OCI-LY1 (cell line): Measurements from ENCODE around the gene TAS1R1.

Experiments used
- H2AFZ ChIP-seq: fragments of 200-600 bp; sonication (generic), shearing (Covaris generic); 2 replicates; pipeline ENCODE4 v1.6.0; 2014; ENCODE audit warnings: antibody characterized with exemption, mild to moderate bottlenecking, low read length
- H3F3A ChIP-seq: fragments of 200-600 bp; sonication (generic), shearing (Covaris generic); 2 replicates; pipeline ENCODE4 v1.6.0; 2014; ENCODE audit warnings: mild to moderate bottlenecking, antibody characterized with exemption, low read length, moderate library complexity; ENCODE audit not compliant: insufficient read depth
- H3K27ac ChIP-seq: fragments of 200-600 bp; sonication (generic); 2 replicates; pipeline ENCODE4 v1.5.1; 2014; ENCODE audit warnings: low read length, mixed run types, mild to moderate bottlenecking, low read depth; ENCODE audit not compliant: poor library complexity, severe bottlenecking
- H3K27me3 ChIP-seq: fragments of 200-600 bp; sonication (generic); 2 replicates; pipeline ENCODE4 v1.6.0; 2014; ENCODE audit warnings: antibody characterized with exemption, mild to moderate bottlenecking, low read length, moderate library complexity; ENCODE audit not compliant: insufficient read depth
- H3K36me3 ChIP-seq: fragments of 200-600 bp; sonication (generic); 2 replicates; pipeline ENCODE4 v1.6.1; 2014; ENCODE audit warnings: mild to moderate bottlenecking, antibody characterized with exemption, low read length, moderate library complexity, mixed read lengths; ENCODE audit not compliant: insufficient read depth
- H3K4me1 ChIP-seq: fragments of 200-600 bp; sonication (generic); 2 replicates; pipeline ENCODE4 v1.5.1; 2014; ENCODE audit warnings: mild to moderate bottlenecking, low read length, moderate library complexity; ENCODE audit not compliant: insufficient read depth, severe bottlenecking
- H3K4me2 ChIP-seq: fragments of 200-600 bp; sonication (generic), shearing (Covaris generic); 2 replicates; pipeline ENCODE4 v1.6.1; 2014; ENCODE audit warnings: low read length
- H3K4me3 ChIP-seq: fragments of 200-600 bp; sonication (generic); 2 replicates; pipeline ENCODE4 v1.5.1; 2014; ENCODE audit warnings: low read length, low read depth, mild to moderate bottlenecking, mixed read lengths; ENCODE audit not compliant: poor library complexity, severe bottlenecking
- H3K79me2 ChIP-seq: fragments of 200-600 bp; shearing (Covaris generic); 2 replicates; pipeline ENCODE4 v1.6.1; 2016; ENCODE audit warnings: mixed run types, low read length, mixed read lengths; ENCODE audit not compliant: insufficient read depth
- H3K9ac ChIP-seq: fragments of 200-600 bp; sonication (generic), shearing (Covaris generic); 2 replicates; pipeline ENCODE4 v1.6.1; 2014; ENCODE audit warnings: mild to moderate bottlenecking, low read length, mixed read lengths
- H3K9me2 ChIP-seq: fragments of 200-600 bp; sonication (generic), shearing (Covaris generic); 2 replicates; pipeline ENCODE4 v1.6.1; 2014; ENCODE audit warnings: low read depth, mild to moderate bottlenecking, low read length, mixed read lengths
- H3K9me3 ChIP-seq: fragments of 200-600 bp; shearing (Covaris generic); 2 replicates; pipeline ENCODE4 v1.6.1; 2014; ENCODE audit warnings: low read length, mixed read lengths
- H4K20me1 ChIP-seq: fragments of 200-600 bp; sonication (generic), shearing (Covaris generic); 2 replicates; pipeline ENCODE4 v1.6.0; 2016; ENCODE audit warnings: mild to moderate bottlenecking, low read length; ENCODE audit not compliant: insufficient read depth
- CTCF ChIP-seq: fragments of 200-600 bp; sonication (generic), shearing (Covaris generic); IDR thresholded peaks from 2 replicates; pipeline ENCODE4 v1.5.1; 2017; ENCODE audit warnings: mild to moderate bottlenecking, antibody characterized with exemption, low read length, moderate library complexity, mixed read lengths
- EZH2 ChIP-seq: fragments of 200-600 bp; sonication (generic), shearing (Covaris generic); IDR thresholded peaks from 2 replicates; pipeline ENCODE4 v1.8.0; 2017; ENCODE audit warnings: borderline replicate concordance, mixed run types, mild to moderate bottlenecking, antibody characterized with exemption, low read length, moderate library complexity, mixed read lengths

The TAS1R1 gene

DNA sequence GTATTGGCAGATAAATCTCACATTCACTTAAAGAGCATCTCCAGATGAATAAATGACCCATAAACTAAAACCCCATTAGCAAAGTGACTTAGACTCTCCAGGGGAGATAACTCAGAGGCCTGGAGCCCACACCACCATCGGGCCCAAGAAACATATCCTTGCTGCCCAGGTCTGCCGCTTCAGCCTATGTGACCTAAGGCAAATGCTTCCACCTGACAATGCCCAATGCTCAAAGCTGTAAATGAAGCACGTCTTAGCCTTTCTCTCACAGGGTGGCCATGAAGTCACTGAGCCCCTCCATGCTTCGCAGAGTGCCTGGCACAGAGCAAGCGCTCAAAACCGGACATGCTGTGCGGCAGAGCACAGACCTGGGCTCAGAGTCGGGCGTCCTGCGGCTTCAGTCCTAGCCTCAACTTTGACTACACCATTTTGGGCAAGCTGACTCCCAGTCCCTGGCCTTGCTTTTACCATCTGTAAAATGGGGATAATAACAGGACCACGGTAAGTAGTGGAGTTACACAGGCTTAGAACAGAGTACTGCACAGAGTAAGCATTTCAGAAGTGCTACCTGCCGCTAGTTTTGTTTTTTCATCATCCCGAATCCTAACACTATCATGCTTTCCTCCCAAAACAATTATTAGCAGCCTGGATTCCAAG, 24.5 kb upstream of the TAS1R1 start:
- Histone ChIP-seq H3K9ac (no peak overlapping the region), H3K27me3 (no peaks in the 10 kb centered on the region), H3K4me3 (no peak overlapping the region), H4K20me1 (no peaks in the 10 kb centered on the region), H2AFZ (no peak overlapping the region), H3K4me2 (no peak overlapping the region), H3K4me1 (no peaks in the 10 kb centered on the region), H3K27ac (no peak overlapping the region), H3K9me2 (no peaks in the 10 kb centered on the region), H3K36me3 (peaks cover 92% of the 10 kb centered on the region), H3K9me3 (no peaks in the 10 kb centered on the region), H3K79me2 (no peaks in the 10 kb centered on the region), H3F3A (no peaks in the 10 kb centered on the region)
- TF ChIP-seq EZH2 (no peak), CTCF (no peak)

GRCh38 chr1:6531996-6532395, 23.1 kb upstream of the TAS1R1 start:
- Histone ChIP-seq H3K9me2 (no peaks in the 10 kb centered on the region), H3K9me3 (no peaks in the 10 kb centered on the region), H3K4me1 (no peaks in the 10 kb centered on the region), H3K27ac (no peak overlapping the region), H3K79me2 (no peaks in the 10 kb centered on the region), H3F3A (no peaks in the 10 kb centered on the region), H2AFZ (no peak overlapping the region), H4K20me1 (no peaks in the 10 kb centered on the region), H3K4me2 (no peak overlapping the region), H3K27me3 (no peaks in the 10 kb centered on the region), H3K4me3 (no peak overlapping the region), H3K9ac (no peak overlapping the region), H3K36me3 (peaks cover 86% of the 10 kb centered on the region)
- no peak for TF ChIP-seq CTCF
- TF ChIP-seq EZH2, result no peak

DNA sequence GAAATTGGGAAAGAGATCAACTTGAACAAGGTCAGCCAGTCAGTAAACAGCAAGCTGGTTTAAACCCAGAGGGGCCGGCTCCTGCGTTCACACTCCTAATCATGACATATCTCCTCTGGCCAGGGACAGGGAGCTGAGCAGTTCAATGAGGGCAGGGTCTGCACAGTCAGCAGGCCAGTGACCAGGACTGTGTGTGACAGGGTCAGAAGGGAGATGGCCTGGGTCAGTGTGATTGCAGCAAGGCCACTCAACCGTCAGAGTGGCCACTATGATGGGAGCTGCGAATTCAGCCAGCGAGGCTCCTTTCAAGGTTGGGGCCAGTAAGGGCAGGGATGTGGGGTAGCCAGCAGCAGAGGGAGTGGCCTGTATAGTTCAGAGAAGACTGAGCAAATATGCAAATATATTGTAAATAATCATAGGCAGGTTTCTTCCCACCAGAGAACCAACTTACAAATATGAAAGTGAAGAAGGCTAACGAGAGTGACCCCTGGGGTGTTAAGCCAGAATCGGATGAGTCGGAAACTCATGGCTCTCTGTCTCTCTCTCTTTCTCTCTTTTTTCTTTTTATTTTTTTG, 20.8 kb upstream of the TAS1R1 start:
- H3K9ac ChIP-seq, result no peak overlapping the region
- H3K27me3 ChIP-seq, result no peaks in the 10 kb centered on the region
- no peaks in the 10 kb centered on the region for H3K79me2 ChIP-seq
- peaks cover 84% of the 10 kb centered on the region for H3K36me3 ChIP-seq
- H3K27ac ChIP-seq, result no peak overlapping the region
- H3K4me2 ChIP-seq, result no peak overlapping the region
- H4K20me1 ChIP-seq, result no peaks in the 10 kb centered on the region
- no peak overlapping the region for H2AFZ ChIP-seq
- no peak overlapping the region for H3K4me3 ChIP-seq
- H3K4me1 ChIP-seq, result no peaks in the 10 kb centered on the region
- H3K9me2 ChIP-seq, result no peaks in the 10 kb centered on the region
- H3F3A ChIP-seq, result no peaks in the 10 kb centered on the region
- TF ChIP-seq EZH2 (no peak), CTCF (no peak)
- no peaks in the 10 kb centered on the region for H3K9me3 ChIP-seq
